ENCODE measurements around the gene PRRG3.

GRCh38 chrX:151737494-151737893, 42.2 kb downstream of the PRRG3 start:
- TF ChIP-seq MAX (CRISPR knock-in tag; IDR thresholded peaks at IDR 0.05) (no peak), CTCF (IDR thresholded peaks at IDR 0.05) (no peak), ATF2 (CRISPR knock-in tag; IDR thresholded peaks at IDR 0.05; ENCODE audit: borderline replicate concordance, low read depth) (no peak)

Measured in WTC11 (cell line).